Mesothelial cell of epicardium (in vitro differentiated cells): ENCODE data around the gene KIAA1143. TPM values are rescaled to one million over a fixed set of nuclear protein-coding genes. Genes with fewer than 3 reads are reported as not detected.

Experiments used
- DNase-seq, 2 experiments: peaks; one replicate each; pipeline ENCODE4 v3.0.0; 2021; ENCODE audit warnings: low spot score in 2 of 2; ENCODE audit not compliant: unreplicated experiment in 2 of 2
- H3K27ac Mint-ChIP-seq: 2 replicates; pipeline ENCODE4 v1.8.0; 2021; ENCODE audit warnings: mixed read lengths
- H3K27me3 Mint-ChIP-seq: 2 replicates; pipeline ENCODE4 v1.8.0; 2021; ENCODE audit warnings: low read depth, mixed read lengths
- H3K36me3 Mint-ChIP-seq: 2 replicates; pipeline ENCODE4 v1.8.0; 2021; ENCODE audit warnings: mixed read lengths
- H3K4me1 Mint-ChIP-seq: 2 replicates; pipeline ENCODE4 v1.8.0; 2021; ENCODE audit warnings: mixed read lengths
- H3K4me3 Mint-ChIP-seq: 2 replicates; pipeline ENCODE4 v1.8.0; 2021; ENCODE audit warnings: mild to moderate bottlenecking, moderate library complexity, mixed read lengths
- H3K9me3 Mint-ChIP-seq: 2 replicates; pipeline ENCODE4 v1.8.0; 2021; ENCODE audit warnings: mixed read lengths
- CTCF ChIP-seq: fragments of 200-600 bp; sonication (generic); IDR thresholded peaks from one replicate; pipeline ENCODE4 v1.5.0; 2021; ENCODE audit warnings: antibody characterized with exemption; ENCODE audit not compliant: unreplicated experiment
- total RNA-seq: library from RNA; stranded (reverse); gene quantifications from 3 replicates; pipeline ENCODE4 v1.2.1, GENCODE V29; 2021

Gene KIAA1143
- total RNA-seq, 1 donor from 2014 or later = 41.4 TPM

- DNase-seq = no peak
- H3K4me3 Mint-ChIP-seq = peak overlapping the region; percentile 82
- H3K27me3 Mint-ChIP-seq = no peaks in the 10 kb centered on the region
- peaks cover 13% of the 10 kb centered on the region for H3K4me1 Mint-ChIP-seq
- TF ChIP-seq CTCF = no peak
- peaks cover 47% of the 10 kb centered on the region for H3K36me3 Mint-ChIP-seq
- H3K27ac Mint-ChIP-seq = peak overlapping the region; percentile 50
- H3K9me3 Mint-ChIP-seq = peaks cover 34% of the 10 kb centered on the region
These were observed 805 bp upstream of the KIAA1143 start for GRCh38 chr3:44762170-44762677.

GRCh38 chr3:44761101-44761423, 357 bp downstream of the KIAA1143 start:
- H3K4me3 Mint-ChIP-seq = peak overlapping the region; percentile 82
- no peak for TF ChIP-seq CTCF
- H3K27ac Mint-ChIP-seq = peak overlapping the region; percentile 50
- H3K9me3 Mint-ChIP-seq = peaks cover 30% of the 10 kb centered on the region
- H3K36me3 Mint-ChIP-seq = peaks cover 47% of the 10 kb centered on the region
- H3K4me1 Mint-ChIP-seq = peaks cover 13% of the 10 kb centered on the region
- DNase-seq = no peak
- no peaks in the 10 kb centered on the region for H3K27me3 Mint-ChIP-seq

GRCh38 chr3:44734646-44735168, 26.7 kb downstream of the KIAA1143 start:
- DNase-seq = no peak
- Mint-ChIP-seq H3K27ac (no peak overlapping the region), H3K9me3 (peaks cover 82% of the 10 kb centered on the region), H3K4me1 (no peaks in the 10 kb centered on the region), H3K27me3 (no peaks in the 10 kb centered on the region), H3K36me3 (peaks cover 66% of the 10 kb centered on the region), H3K4me3 (no peak overlapping the region)
- TF ChIP-seq CTCF = no peak

- Mint-ChIP-seq H3K4me3 (peak within 1 kb of the TSS; percentile 82), H3K9me3 (peaks cover 67% of the 10 kb centered on the region), H3K27me3 (no peaks in the 10 kb centered on the region), H3K27ac (peak within 1 kb of the TSS; percentile 92), H3K36me3 (peaks cover 46% of the 10 kb centered on the region), H3K4me1 (no peaks in the 10 kb centered on the region)
- DNase-seq = peak; percentile 54 to 79
- TF ChIP-seq CTCF = no peak
These were observed 32.0 kb downstream of the KIAA1143 start, which contains the start of gene ZNF501 for GRCh38 chr3:44729384-44729910. Gene ZNF501 (plus strand): TSS chr3:44729635. CDS start chr3:44734422, 4,787 bp downstream.

- Mint-ChIP-seq H3K27me3 (no peaks in the 10 kb centered on the region), H3K9me3 (peaks cover 69% of the 10 kb centered on the region), H3K27ac (no peak overlapping the region), H3K4me1 (no peaks in the 10 kb centered on the region), H3K36me3 (peaks cover 5% of the 10 kb centered on the region), H3K4me3 (no peak overlapping the region)
- TF ChIP-seq CTCF = no peak
- no peak for DNase-seq
These were observed 39.4 kb downstream of the KIAA1143 start for GRCh38 chr3:44722103-44722401.
